HepG2 (cell line): ENCODE measurements around the gene PRSS8. TPM values are rescaled to one million over a fixed set of nuclear protein-coding genes. Genes with fewer than 3 reads are reported as not detected.

Source experiments
- ATAC-seq: fragments of 200-7000 bp; cut with Tn5 transposase; 3 replicates; pipeline ENCODE4 v1.9.1; 2020; ENCODE audit warnings: mild to moderate bottlenecking, moderate library complexity
- BruUV-seq: library from RNA; stranded (reverse); fragments of 400-500 nt; replicated peaks from 2 replicates; lab custom pipeline; 2021; lab: Mats Ljungman, UMichigan
- CTCF ChIA-PET: fragments of 300-600 bp; formaldehyde crosslinking; extraction: SDS; loops from one replicate; lab custom pipeline; 2021; ENCODE audit warnings: low total read pairs, inconsistent platforms, low intra/inter-chr PET ratio; lab: Yijun Ruan, JAX
- POLR2A ChIA-PET: fragments of 350-600 bp; sonication (Branson Sonifier 250); formaldehyde crosslinking; loops from one replicate; lab custom pipeline; 2020; ENCODE audit warnings: antibody characterized with exemption, inconsistent platforms; lab: Yijun Ruan, JAX
- DNase-seq: peaks from one replicate; pipeline ENCODE4 v3.0.0-alpha.2; 2015; ENCODE audit warnings: low spot score
- FAIRE-seq: peaks from 3 replicates; lab custom pipeline; 2011; peaks lifted over from hg19 to GRCh38; lab: Jason Lieb, UNC
- H2AFZ ChIP-seq: one replicate; pipeline ENCODE4 v1.6.1; 2011; ENCODE audit warnings: low read length, inconsistent platforms
- H3K27ac ChIP-seq: fragments of 300-600 bp; 3 replicates; pipeline ENCODE4 v1.8.0; 2011; ENCODE audit warnings: mixed run types, mild to moderate bottlenecking, mixed read lengths, low read length, inconsistent platforms; ENCODE audit not compliant: insufficient read depth; ENCODE audit errors: extremely low read length
- H3K27me3 ChIP-seq, 2 experiments: fragments of 200-600 bp in 1 of 2; 2 replicates in 1 of 2; 3 replicates in 1 of 2; pipeline versions ENCODE4 v1.6.0 to v1.8.0; 2011; ENCODE audit warnings: low read length in 2 of 2, mild to moderate bottlenecking in 2 of 2, moderate library complexity in 2 of 2, inconsistent platforms in 1 of 2; ENCODE audit not compliant: insufficient read depth in 2 of 2, control insufficient read depth in 1 of 2
- H3K36me3 ChIP-seq, 2 experiments: fragments of 200-600 bp in 1 of 2; replicated peaks in 1 of 2; 2 replicates in 1 of 2; 3 replicates in 1 of 2; pipeline versions ENCODE4 v1.5.1 to v1.8.0; 2011; ENCODE audit warnings: low read length in 2 of 2, inconsistent platforms in 1 of 2; ENCODE audit not compliant: insufficient read depth in 2 of 2, control insufficient read depth in 1 of 2
- H3K4me1 ChIP-seq: 2 replicates; pipeline ENCODE4 v1.5.1; 2012; ENCODE audit warnings: low read length, inconsistent platforms; ENCODE audit not compliant: insufficient read depth
- H3K4me2 ChIP-seq: 2 replicates; pipeline ENCODE4 v1.6.0; 2011; ENCODE audit warnings: low read depth, low read length, inconsistent platforms
- H3K4me3 ChIP-seq, 3 experiments: fragments of 200-600 bp in 1 of 3; sonication (generic), shearing (Covaris generic) in 1 of 3; replicated peaks in 1 of 3; 2 replicates each; pipeline ENCODE4 v1.5.1; 2011 to 2016; ENCODE audit warnings: low read length in 3 of 3, inconsistent platforms in 2 of 3, low read depth in 2 of 3, mild to moderate bottlenecking in 2 of 3, control low read depth in 1 of 3, mixed read lengths in 1 of 3; ENCODE audit not compliant: insufficient read depth in 1 of 3
- H3K79me2 ChIP-seq: one replicate; pipeline ENCODE4 v1.6.1; 2011; ENCODE audit warnings: low read length, inconsistent platforms; ENCODE audit not compliant: insufficient read depth
- H3K9ac ChIP-seq: 2 replicates; pipeline ENCODE4 v1.6.0; 2011; ENCODE audit warnings: mild to moderate bottlenecking, low read depth, low read length, inconsistent platforms; ENCODE audit not compliant: insufficient read depth
- H3K9me3 ChIP-seq: 2 replicates; pipeline ENCODE4 v1.5.1; 2012; ENCODE audit warnings: mild to moderate bottlenecking, low read length
- H4K20me1 ChIP-seq: 2 replicates; pipeline ENCODE4 v1.6.0; 2011; ENCODE audit warnings: inconsistent platforms, mild to moderate bottlenecking, low read length, moderate library complexity; ENCODE audit not compliant: insufficient read depth
- CHD4 ChIP-seq: fragments of 200-600 bp; sonication (generic); IDR thresholded peaks from 2 replicates; pipeline ENCODE4 v1.7.0; 2017; ENCODE audit warnings: mild to moderate bottlenecking, low read length, borderline replicate concordance
- ESRRA ChIP-seq: sonication (generic); formaldehyde crosslinking; IDR thresholded peaks from 2 replicates; pipeline ENCODE4 v1.5.1; 2020; ENCODE audit warnings: mild to moderate bottlenecking, low read depth, missing genetic modification reagents
- FOSL2 ChIP-seq: sonication (generic); formaldehyde crosslinking; IDR thresholded peaks from 2 replicates; pipeline ENCODE4 v1.4.0; 2020; ENCODE audit warnings: missing genetic modification reagents
- MZF1 ChIP-seq: sonication (generic); formaldehyde crosslinking; IDR thresholded peaks from 2 replicates; pipeline ENCODE4 v1.8.1; 2023; ENCODE audit warnings: mild to moderate bottlenecking, missing genetic modification reagents, borderline replicate concordance
- NCOA2 ChIP-seq: sonication (generic); formaldehyde crosslinking; IDR thresholded peaks from 2 replicates; pipeline ENCODE4 v1.8.0; 2022; ENCODE audit warnings: inconsistent platforms
- PHF21A ChIP-seq: sonication (generic); formaldehyde crosslinking; IDR thresholded peaks from 2 replicates; pipeline ENCODE4 v1.5.0; 2020; ENCODE audit warnings: mild to moderate bottlenecking, missing genetic modification reagents
- SOX6 ChIP-seq, 2 experiments: fragments of 450-650 bp in 1 of 2; sonication (generic) in 1 of 2; formaldehyde crosslinking in 1 of 2; IDR thresholded peaks; 2 replicates each; pipeline versions ENCODE4 v1.4.0 to v1.6.1; 2017 to 2020; ENCODE audit warnings: antibody characterized with exemption in 1 of 2, mild to moderate bottlenecking in 1 of 2, missing genetic modification reagents in 1 of 2
- SPEN ChIP-seq: sonication (generic); formaldehyde crosslinking; IDR thresholded peaks from 2 replicates; pipeline ENCODE4 v1.5.1; 2020; ENCODE audit warnings: low read depth, mild to moderate bottlenecking, missing genetic modification reagents
- ZFP91 ChIP-seq: sonication (generic); formaldehyde crosslinking; IDR thresholded peaks from 2 replicates; pipeline ENCODE4 v1.9.0; 2022; ENCODE audit warnings: missing genetic modification reagents, mild to moderate bottlenecking, borderline replicate concordance
- ZHX1 ChIP-seq: sonication (generic); formaldehyde crosslinking; IDR thresholded peaks from 2 replicates; pipeline ENCODE4 v1.8.1; 2022; ENCODE audit warnings: low read depth, mild to moderate bottlenecking, missing genetic modification reagents
- ZNF558 ChIP-seq: sonication (generic); formaldehyde crosslinking; IDR thresholded peaks from 2 replicates; pipeline ENCODE4 v1.9.0; 2022; ENCODE audit warnings: mild to moderate bottlenecking, missing genetic modification reagents, borderline replicate concordance
- ZNF597 ChIP-seq: sonication (generic); formaldehyde crosslinking; IDR thresholded peaks from 2 replicates; pipeline ENCODE4 v1.5.0; 2020; ENCODE audit warnings: missing genetic modification reagents
- ZNF607 ChIP-seq: sonication (generic); formaldehyde crosslinking; IDR thresholded peaks from 2 replicates; pipeline ENCODE4 v1.5.1; 2020; ENCODE audit warnings: missing genetic modification reagents, mild to moderate bottlenecking, borderline replicate concordance
- ZNF713 ChIP-seq: sonication (generic); formaldehyde crosslinking; IDR thresholded peaks from 2 replicates; pipeline ENCODE4 v1.4.0; 2020; ENCODE audit warnings: mild to moderate bottlenecking, missing genetic modification reagents
- ZNF839 ChIP-seq: sonication (generic); formaldehyde crosslinking; IDR thresholded peaks from 2 replicates; pipeline ENCODE4 v1.4.0; 2020; ENCODE audit warnings: missing genetic modification reagents, mild to moderate bottlenecking, borderline replicate concordance
- WGBS: methylation state at CpG from one replicate; pipeline ENCODE4 v1.1.6; 2017; ENCODE audit warnings: low lambda C conversion rate; 5-methylcytosine and 5-hydroxymethylcytosine counted together
- in situ Hi-C: cut with HindIII; loops from 2 replicates; pipeline ENCODE4 v1.10.0; 2017; ENCODE audit warnings: low pct_unique_long_range_greater_than_20kb; ENCODE audit not compliant: extremely low pct_ligation_motif_present
- intact Hi-C: fragments of 100-400 bp; cut with micrococcal nuclease; formaldehyde crosslinking; loops from one replicate; pipeline ENCODE4 v1.10.0; 2022; ENCODE audit not compliant: unreplicated experiment
- polyA plus RNA-seq, 8 experiments: library from polyadenylated mRNA; depleted of rRNA in 3 of 8; stranded (reverse) in 7 of 8; unstranded in 1 of 8; fragments of >200 nt; fragmentation: Illumina TruSeq in 4 of 8; extraction: Trizol in 4 of 8; gene quantifications; 2 replicates each; pipeline versions ENCODE4 v1.2.1 to v1.2.3, GENCODE V29; 2011 to 2016; ENCODE audit warnings: low read depth in 4 of 8, missing spikeins in 1 of 8, mixed read lengths in 1 of 8; ENCODE audit not compliant: insufficient read depth in 1 of 8
- total RNA-seq, 5 experiments: library from RNA; depleted of rRNA; stranded (reverse); fragments of >200 nt; fragmentation: Illumina TruSeq; extraction: Trizol; gene quantifications; 2 replicates each; pipeline ENCODE4 v1.2.3, GENCODE V29; 2016; ENCODE audit warnings: low read depth in 1 of 5

PRSS8 gene
- total and polyA plus RNA-seq, 2 of the 13 experiments (the other 11 are each of a cell fraction or from before 2014, with no cell fraction given): 2.6 to 7.2 TPM

GRCh38 chr16:31149894-31150890 is 14.7 kb upstream of the PRSS8 start, which contains the start of gene PRSS36:
Gene PRSS36, minus strand, starts transcription at chr16:31150066. Its CDS starts 31 bp downstream, at chr16:31150035.
- intact Hi-C loops: loop anchor here (10.0 kb wide), 1 partner anchor 195 kb away; the partner anchor contains the start of gene SETD1A
- Histone ChIP-seq H3K9ac (no peak within 1 kb of the TSS), H3K27me3 (peaks cover 1 to 35% of the 10 kb centered on the region in 2 experiments; a peak in 4 of 5 replicates), H4K20me1 (no peaks in the 10 kb centered on the region), H3K4me1 (peaks cover 31% of the 10 kb centered on the region), H3K27ac (no peak within 1 kb of the TSS), H3K4me3 (no peak within 1 kb of the TSS; a peak in 1 of 6 replicates), H3K4me2 (0 out of 2 replicates have a peak within 1 kb of the TSS, but pooled peaks have one; percentile 2), H3K36me3 (no peaks in the 10 kb centered on the region), H2AFZ (no peak within 1 kb of the TSS), H3K79me2 (no peaks in the 10 kb centered on the region), H3K9me3 (no peaks in the 10 kb centered on the region)
- ATAC-seq: peak; percentile 67
- in situ Hi-C loops: no loop called here
- WGBS: 10% methylated on average over 10 of the region's 11 CpGs
- FAIRE-seq: no peak
- ChIA-PET POLR2A (interaction anchor here (0.8 kb wide), 1 partner anchor 10 kb away, joined by 3 read pairs; no protein-coding TSS in a partner anchor), CTCF (no interaction called here)
- BruUV-seq: no TSS peak
- DNase-seq: no peak
- TF ChIP-seq ZNF839 (CRISPR knock-in tag) (no peak), ZNF607 (CRISPR knock-in tag) (no peak), SOX6 (IDR thresholded peaks at IDR 0.05) (no peak), SOX6 (CRISPR knock-in tag; IDR thresholded peaks at IDR 0.05) (0 out of 2 replicates have a peak, but pooled peaks have one; percentile 13), SPEN (CRISPR knock-in tag) (no peak), ZFP91 (CRISPR knock-in tag) (peak; percentile 17; the same call in 1 of the 2 replicates), CHD4 (no peak), PHF21A (CRISPR knock-in tag) (0 out of 2 replicates have a peak, but pooled peaks have one; percentile 23), MZF1 (CRISPR knock-in tag) (peak; percentile 35; the same call in 1 of the 2 replicates), FOSL2 (CRISPR knock-in tag) (peak; percentile 93), ZNF597 (no peak), ZNF558 (CRISPR knock-in tag) (no peak), ZHX1 (CRISPR knock-in tag) (no peak), NCOA2 (CRISPR knock-in tag) (no peak), ESRRA (CRISPR knock-in tag) (peak; percentile 83), ZNF713 (CRISPR knock-in tag) (no peak)
